ENCODE data around the gene ACSL1. TPM values are rescaled to one million over a fixed set of nuclear protein-coding genes. Genes with fewer than 3 reads are reported as not detected.

Gene ACSL1
- total RNA-seq, 4 donors from 2014 or later, result 27.3 to 98.4 (median 70.1) TPM

DNA sequence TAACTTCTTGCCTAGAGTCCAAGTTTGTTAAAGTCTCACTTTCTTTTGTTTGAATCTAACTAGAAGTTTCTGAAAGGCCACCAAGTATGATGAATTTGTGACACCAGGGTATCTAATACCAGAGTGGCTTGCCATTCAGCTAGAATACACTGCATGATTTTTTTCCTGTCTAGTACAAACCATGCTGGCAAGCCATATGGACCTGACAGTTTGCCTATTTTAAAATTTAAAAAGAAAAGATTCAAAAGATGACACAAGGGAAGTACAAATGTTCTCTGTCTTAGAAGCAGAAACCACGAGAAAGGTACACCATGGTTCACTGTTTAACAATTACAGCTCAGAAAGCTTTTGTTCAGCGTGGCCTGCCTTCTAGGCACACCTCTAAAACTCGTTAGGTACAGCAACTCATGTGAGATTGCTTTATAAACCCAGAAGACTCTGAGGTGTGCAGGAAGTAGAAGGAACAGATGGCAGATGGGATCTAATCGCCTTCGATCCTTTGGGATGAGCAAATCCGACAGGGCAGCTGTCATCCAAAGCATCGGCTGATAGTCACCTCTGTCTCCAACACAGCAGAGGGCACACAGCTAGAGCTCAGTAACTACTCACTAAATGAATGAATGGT, 56.5 kb downstream of the ACSL1 start:
- intact Hi-C loops (cut with DNase I; ENCODE audit: low total_unique reads), result no loop called here
- no peaks in the 10 kb centered on the region for H3K4me1 ChIP-seq
- no peak overlapping the region for H3K27ac ChIP-seq
- H3K4me3 ChIP-seq, result no peak overlapping the region
- no peaks in the 10 kb centered on the region for H3K9me3 ChIP-seq
- TF ChIP-seq, protein P1, sequence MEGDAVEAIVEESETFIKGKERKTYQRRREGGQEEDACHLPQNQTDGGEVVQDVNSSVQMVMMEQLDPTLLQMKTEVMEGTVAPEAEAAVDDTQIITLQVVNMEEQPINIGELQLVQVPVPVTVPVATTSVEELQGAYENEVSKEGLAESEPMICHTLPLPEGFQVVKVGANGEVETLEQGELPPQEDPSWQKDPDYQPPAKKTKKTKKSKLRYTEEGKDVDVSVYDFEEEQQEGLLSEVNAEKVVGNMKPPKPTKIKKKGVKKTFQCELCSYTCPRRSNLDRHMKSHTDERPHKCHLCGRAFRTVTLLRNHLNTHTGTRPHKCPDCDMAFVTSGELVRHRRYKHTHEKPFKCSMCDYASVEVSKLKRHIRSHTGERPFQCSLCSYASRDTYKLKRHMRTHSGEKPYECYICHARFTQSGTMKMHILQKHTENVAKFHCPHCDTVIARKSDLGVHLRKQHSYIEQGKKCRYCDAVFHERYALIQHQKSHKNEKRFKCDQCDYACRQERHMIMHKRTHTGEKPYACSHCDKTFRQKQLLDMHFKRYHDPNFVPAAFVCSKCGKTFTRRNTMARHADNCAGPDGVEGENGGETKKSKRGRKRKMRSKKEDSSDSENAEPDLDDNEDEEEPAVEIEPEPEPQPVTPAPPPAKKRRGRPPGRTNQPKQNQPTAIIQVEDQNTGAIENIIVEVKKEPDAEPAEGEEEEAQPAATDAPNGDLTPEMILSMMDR (IDR thresholded peaks at IDR 0.05), result no peak
- TF ChIP-seq POLR2A (IDR thresholded peaks at IDR 0.05), result no peak
- no peak for DNase-seq
- H3K36me3 ChIP-seq, result no peaks in the 10 kb centered on the region
- H3K27me3 ChIP-seq, result no peaks in the 10 kb centered on the region

DNA sequence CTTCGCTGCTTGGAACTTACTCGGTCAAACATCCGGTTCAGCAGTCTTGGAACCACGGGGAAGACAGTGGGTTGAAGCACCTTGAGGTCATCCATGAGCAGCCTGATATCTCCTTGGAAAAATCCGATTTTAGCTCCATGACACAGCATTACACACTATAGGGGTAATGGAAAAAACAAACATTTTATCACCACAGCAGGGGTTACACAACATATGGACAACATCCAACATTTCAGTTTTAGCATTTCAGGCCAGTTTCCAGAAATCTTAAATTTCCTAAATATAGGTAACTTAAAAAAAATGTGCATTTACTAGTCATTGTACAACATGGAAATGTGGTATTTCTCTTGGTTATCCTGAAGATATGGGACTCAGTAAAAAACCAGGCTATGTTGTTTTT, 57.5 kb downstream of the ACSL1 start:
- TF ChIP-seq, protein P1 (IDR thresholded peaks at IDR 0.05), result no peak
- no peak for TF ChIP-seq POLR2A (IDR thresholded peaks at IDR 0.05)
- H3K4me1 ChIP-seq, result no peaks in the 10 kb centered on the region
- DNase-seq, result no peak
- no peaks in the 10 kb centered on the region for H3K27me3 ChIP-seq
- no peak overlapping the region for H3K27ac ChIP-seq
- H3K36me3 ChIP-seq, result no peaks in the 10 kb centered on the region
- H3K9me3 ChIP-seq, result no peaks in the 10 kb centered on the region
- intact Hi-C loops (cut with DNase I; ENCODE audit: low total_unique reads), result no loop called here
- H3K4me3 ChIP-seq, result no peak overlapping the region

DNA sequence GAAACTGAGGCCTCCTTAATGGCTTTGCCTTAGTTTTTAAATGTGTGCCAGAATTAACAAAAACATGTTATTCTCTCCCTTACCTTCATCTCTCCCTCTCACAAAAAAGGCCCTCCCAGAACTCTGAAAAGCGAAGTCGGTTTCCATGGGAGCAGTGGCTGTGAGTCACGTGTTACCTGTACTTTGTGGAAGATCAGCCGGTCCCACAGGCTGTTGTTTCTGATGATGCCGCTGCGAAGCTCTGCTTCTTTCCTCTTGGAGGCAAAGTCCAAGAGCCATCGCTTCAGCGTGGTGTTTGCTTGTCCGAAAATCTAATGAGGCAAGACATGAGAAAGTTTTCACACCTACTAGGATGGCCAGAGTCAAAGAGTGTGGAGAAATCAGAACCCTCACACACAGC, 59.3 kb downstream of the ACSL1 start:
- Histone ChIP-seq H3K36me3 (no peaks in the 10 kb centered on the region), H3K27me3 (no peaks in the 10 kb centered on the region), H3K9me3 (no peaks in the 10 kb centered on the region), H3K4me1 (peaks cover 0 to 4% of the 10 kb centered on the region in 2 donors), H3K27ac (no peak overlapping the region), H3K4me3 (no peak overlapping the region)
- no peak for DNase-seq
- TF ChIP-seq POLR2A (IDR thresholded peaks at IDR 0.05), result no peak
- TF ChIP-seq, protein P1 (IDR thresholded peaks at IDR 0.05), result no peak
- intact Hi-C loops (cut with DNase I; ENCODE audit: low total_unique reads), result no loop called here

DNA sequence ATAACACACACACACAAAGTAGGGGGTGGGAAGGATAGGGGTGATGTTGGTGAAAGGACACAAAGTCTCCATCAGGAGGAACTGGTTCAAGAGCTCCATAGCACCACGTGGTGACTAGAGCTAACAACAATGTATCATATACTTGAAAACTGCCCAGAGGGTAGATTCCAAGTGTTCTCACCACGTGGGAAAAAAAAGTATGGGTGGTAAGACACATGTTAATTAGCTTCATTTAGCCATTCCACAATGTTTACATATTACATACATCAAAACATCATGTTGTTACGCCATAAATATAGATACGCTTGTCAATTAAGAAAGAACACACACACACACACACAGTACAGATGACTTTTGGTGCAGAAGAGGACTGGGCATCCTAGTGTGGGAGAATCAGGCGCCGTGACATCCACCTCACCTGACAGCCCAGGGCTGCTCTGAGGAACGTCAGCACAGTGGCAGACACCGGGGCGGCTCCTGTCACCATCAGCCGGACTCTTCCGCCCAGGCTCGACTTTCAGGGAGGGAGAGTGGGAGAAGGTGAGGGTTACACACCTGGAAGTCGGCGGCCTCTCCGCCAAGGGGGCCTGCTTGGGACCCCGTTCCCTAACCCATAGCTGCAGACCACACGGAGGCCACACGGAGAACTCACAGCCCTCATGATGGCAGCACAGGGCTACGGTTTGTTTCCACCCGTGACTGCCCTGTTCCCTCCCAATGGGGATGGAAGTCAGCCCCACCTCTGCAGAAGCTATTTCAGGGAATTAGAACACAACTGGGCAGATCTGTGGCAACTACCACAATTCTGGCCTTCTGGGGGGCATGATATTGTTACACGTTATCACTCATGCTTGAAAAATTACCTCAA, 60.1 kb downstream of the ACSL1 start:
- peaks cover 0 to 4% of the 10 kb centered on the region in 2 donors for H3K4me1 ChIP-seq
- intact Hi-C loops (cut with DNase I; ENCODE audit: low total_unique reads), result no loop called here
- H3K27ac ChIP-seq, result peak overlapping the region in 1 of 2 donors; percentile 76
- DNase-seq, result no peak
- no peaks in the 10 kb centered on the region for H3K36me3 ChIP-seq
- no peak overlapping the region for H3K4me3 ChIP-seq
- H3K9me3 ChIP-seq, result no peaks in the 10 kb centered on the region
- H3K27me3 ChIP-seq, result no peaks in the 10 kb centered on the region
- TF ChIP-seq POLR2A (IDR thresholded peaks at IDR 0.05), result no peak
- TF ChIP-seq, protein P1 (IDR thresholded peaks at IDR 0.05), result no peak

DNA sequence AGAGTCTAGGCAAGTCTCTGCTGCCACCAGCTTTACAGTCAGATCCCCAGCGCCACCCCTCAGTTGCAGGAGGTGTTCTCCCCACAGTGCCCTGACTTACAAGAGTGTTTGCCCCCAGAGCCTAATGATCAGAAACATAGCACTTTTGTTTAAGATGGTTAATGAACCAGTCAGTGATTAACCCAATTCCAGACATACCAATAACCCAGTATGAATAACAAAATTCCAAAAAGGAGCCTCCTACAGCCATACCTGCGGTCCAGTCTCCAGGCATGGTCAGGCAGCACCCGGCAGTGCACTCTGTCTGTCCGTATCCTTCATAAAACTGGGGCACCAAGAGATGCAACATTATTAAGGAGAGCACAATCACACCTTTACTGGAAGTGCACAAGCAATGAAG, 61.2 kb downstream of the ACSL1 start:
- H3K9me3 ChIP-seq, result no peaks in the 10 kb centered on the region
- no peak for TF ChIP-seq POLR2A (IDR thresholded peaks at IDR 0.05)
- H3K27me3 ChIP-seq, result no peaks in the 10 kb centered on the region
- H3K36me3 ChIP-seq, result no peaks in the 10 kb centered on the region
- H3K4me3 ChIP-seq, result no peak overlapping the region
- peaks cover 0 to 4% of the 10 kb centered on the region in 2 donors for H3K4me1 ChIP-seq
- DNase-seq, result no peak
- H3K27ac ChIP-seq, result peak overlapping the region; percentile 76 to 82
- intact Hi-C loops (cut with DNase I; ENCODE audit: low total_unique reads), result no loop called here

Data from uterus (tissue), 4 donors.